ENCODE data around the gene PDCD5. TPM values are rescaled to one million over a fixed set of nuclear protein-coding genes. Genes with fewer than 3 reads are reported as not detected.
A peak's percentile ranks its signal among the peaks of the same experiment; 100 is the strongest.
"Not testable (repeated sequence)": the region's sequence is repeated elsewhere in the genome, so short reads cannot be mapped to it uniquely, and the experiment has no call there.

Gene PDCD5
- total and polyA plus RNA-seq, 2 donors (not counting 3 experiments of a cell fraction or from before 2014, with no cell fraction given): 51.7 to 154 TPM

- POLR2A ChIA-PET: interaction anchor here (0.7 kb wide), 1 partner anchor 309 kb away, joined by 5 read pairs; no protein-coding TSS in a partner anchor
Measured at GRCh38 chr19:32570081-32570785, 10.8 kb upstream of the PDCD5 start.

GRCh38 chr19:32571471-32572075 is 9.4 kb upstream of the PDCD5 start:
- H3K9ac ChIP-seq (replicated peaks; ENCODE audit: extremely low read depth, insufficient read depth, low read length); dilution Hi-C loops (cut with MboI; ENCODE audit: extremely low pct_ligation_motif_present, low sequenced_read_pairs); H3K79me2 ChIP-seq (ENCODE audit: control insufficient read depth, insufficient read depth, low read length); BruUV-seq (replicated peaks); H3K4me1 ChIP-seq (ENCODE audit: control insufficient read depth, extremely low read depth, insufficient read depth, low read length); H3K4me3 ChIP-seq (replicated peaks in 1 of 3; ENCODE audit: insufficient read depth in 1 of 3, low read depth in 1 of 3, low read length in 3 of 3); H3K9me3 ChIP-seq (replicated peaks; ENCODE audit: control insufficient read depth, insufficient read depth, low read length); H3K9me1 ChIP-seq (replicated peaks; ENCODE audit: control insufficient read depth, extremely low read depth, insufficient read depth, low read length); POLR2A ChIA-PET; H3K36me3 ChIP-seq (ENCODE audit: control insufficient read depth in 2 of 2, extremely low read depth in 1 of 2, insufficient read depth in 2 of 2, low read length in 2 of 2); H4K20me1 ChIP-seq (replicated peaks; ENCODE audit: control insufficient read depth, extremely low read depth, insufficient read depth, low read length); H3K4me2 ChIP-seq (ENCODE audit: insufficient read depth, low read length); H3K27me3 ChIP-seq (ENCODE audit: control insufficient read depth in 2 of 2, insufficient read depth in 2 of 2, low read length in 2 of 2); DNase-seq (ENCODE audit: low read depth, low spot score); FAIRE-seq; H2AFZ ChIP-seq (ENCODE audit: low read depth, low read length); H3K27ac ChIP-seq (ENCODE audit: insufficient read depth, low read depth, low read length): not testable (repeated sequence)
- CTCF ChIA-PET: interaction anchor here (0.7 to 4.1 kb wide), 4 partner anchors 232 to 1905 kb away, joined by 3 to 39 read pairs (median 16); no protein-coding TSS in a partner anchor
- intact Hi-C loops (cut with micrococcal nuclease): loop anchor here (2.0 to 10.0 kb wide), 5 partner anchors 107 to 1904 kb away; partner anchors contain the start of gene TSHZ3

More at GRCh38 chr19:32570081-32570785, 10.8 kb upstream of the PDCD5 start:
- no peaks in the 10 kb centered on the region for H3K79me2 ChIP-seq (ENCODE audit: control insufficient read depth, insufficient read depth, low read length)
- CTCF ChIA-PET: interaction anchor here (0.6 to 4.1 kb wide), 14 partner anchors 45 to 1903 kb away, joined by 3 to 39 read pairs (median 6); no protein-coding TSS in a partner anchor
- peak; percentile 37 for DNase-seq (ENCODE audit: low read depth, low spot score)
- H3K9me3 ChIP-seq (replicated peaks; ENCODE audit: control insufficient read depth, insufficient read depth, low read length): no peaks in the 10 kb centered on the region
- no peak overlapping the region for H2AFZ ChIP-seq (ENCODE audit: low read depth, low read length)
- H3K27ac ChIP-seq (ENCODE audit: insufficient read depth, low read depth, low read length): no peak overlapping the region
- dilution Hi-C loops (cut with MboI; ENCODE audit: extremely low pct_ligation_motif_present, low sequenced_read_pairs): no loop called here
- BruUV-seq (replicated peaks): no TSS peak
- no peak overlapping the region for H3K9ac ChIP-seq (replicated peaks; ENCODE audit: extremely low read depth, insufficient read depth, low read length)
- no peaks in the 10 kb centered on the region for H3K9me1 ChIP-seq (replicated peaks; ENCODE audit: control insufficient read depth, extremely low read depth, insufficient read depth, low read length)
- no peaks in the 10 kb centered on the region for H3K27me3 ChIP-seq (ENCODE audit: control insufficient read depth in 2 of 2, insufficient read depth in 2 of 2, low read length in 2 of 2)
- no peaks in the 10 kb centered on the region for H3K4me1 ChIP-seq (ENCODE audit: control insufficient read depth, extremely low read depth, insufficient read depth, low read length)
- H4K20me1 ChIP-seq (replicated peaks; ENCODE audit: control insufficient read depth, extremely low read depth, insufficient read depth, low read length): no peaks in the 10 kb centered on the region
- intact Hi-C loops (cut with micrococcal nuclease): loop anchor here (1.0 to 10.0 kb wide), 8 partner anchors 105 to 1903 kb away; partner anchors contain the start of gene TSHZ3
- peak; percentile 74 for FAIRE-seq
- no peaks in the 10 kb centered on the region for H3K36me3 ChIP-seq (ENCODE audit: control insufficient read depth in 2 of 2, extremely low read depth in 1 of 2, insufficient read depth in 2 of 2, low read length in 2 of 2)
- no peak for TF ChIP-seq MYC (IDR thresholded peaks at IDR 0.05; ENCODE audit: low read depth, low read length)
- TF ChIP-seq, protein P1, sequence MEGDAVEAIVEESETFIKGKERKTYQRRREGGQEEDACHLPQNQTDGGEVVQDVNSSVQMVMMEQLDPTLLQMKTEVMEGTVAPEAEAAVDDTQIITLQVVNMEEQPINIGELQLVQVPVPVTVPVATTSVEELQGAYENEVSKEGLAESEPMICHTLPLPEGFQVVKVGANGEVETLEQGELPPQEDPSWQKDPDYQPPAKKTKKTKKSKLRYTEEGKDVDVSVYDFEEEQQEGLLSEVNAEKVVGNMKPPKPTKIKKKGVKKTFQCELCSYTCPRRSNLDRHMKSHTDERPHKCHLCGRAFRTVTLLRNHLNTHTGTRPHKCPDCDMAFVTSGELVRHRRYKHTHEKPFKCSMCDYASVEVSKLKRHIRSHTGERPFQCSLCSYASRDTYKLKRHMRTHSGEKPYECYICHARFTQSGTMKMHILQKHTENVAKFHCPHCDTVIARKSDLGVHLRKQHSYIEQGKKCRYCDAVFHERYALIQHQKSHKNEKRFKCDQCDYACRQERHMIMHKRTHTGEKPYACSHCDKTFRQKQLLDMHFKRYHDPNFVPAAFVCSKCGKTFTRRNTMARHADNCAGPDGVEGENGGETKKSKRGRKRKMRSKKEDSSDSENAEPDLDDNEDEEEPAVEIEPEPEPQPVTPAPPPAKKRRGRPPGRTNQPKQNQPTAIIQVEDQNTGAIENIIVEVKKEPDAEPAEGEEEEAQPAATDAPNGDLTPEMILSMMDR (IDR thresholded peaks at IDR 0.05; ENCODE audit: extremely low read depth in 1 of 2, insufficient read depth in 1 of 2, low read depth in 1 of 2, low read length in 2 of 2): peak; percentile 44 to 63
- H3K4me2 ChIP-seq (ENCODE audit: insufficient read depth, low read length): no peak overlapping the region
- H3K4me3 ChIP-seq (replicated peaks in 1 of 3; ENCODE audit: insufficient read depth in 1 of 3, low read depth in 1 of 3, low read length in 3 of 3): no peak overlapping the region

- H3K4me1 ChIP-seq (ENCODE audit: control insufficient read depth, extremely low read depth, insufficient read depth, low read length); H3K27ac ChIP-seq (ENCODE audit: insufficient read depth, low read depth, low read length); H3K27me3 ChIP-seq (ENCODE audit: control insufficient read depth in 2 of 2, insufficient read depth in 2 of 2, low read length in 2 of 2); H4K20me1 ChIP-seq (replicated peaks; ENCODE audit: control insufficient read depth, extremely low read depth, insufficient read depth, low read length); BruUV-seq (replicated peaks); H3K9me1 ChIP-seq (replicated peaks; ENCODE audit: control insufficient read depth, extremely low read depth, insufficient read depth, low read length); H3K36me3 ChIP-seq (ENCODE audit: control insufficient read depth in 2 of 2, extremely low read depth in 1 of 2, insufficient read depth in 2 of 2, low read length in 2 of 2); POLR2A ChIA-PET; H3K9me3 ChIP-seq (replicated peaks; ENCODE audit: control insufficient read depth, insufficient read depth, low read length); dilution Hi-C loops (cut with MboI; ENCODE audit: extremely low pct_ligation_motif_present, low sequenced_read_pairs); FAIRE-seq; H3K4me2 ChIP-seq (ENCODE audit: insufficient read depth, low read length); H3K79me2 ChIP-seq (ENCODE audit: control insufficient read depth, insufficient read depth, low read length); H3K4me3 ChIP-seq (replicated peaks in 1 of 3; ENCODE audit: insufficient read depth in 1 of 3, low read depth in 1 of 3, low read length in 3 of 3); H2AFZ ChIP-seq (ENCODE audit: low read depth, low read length); H3K9ac ChIP-seq (replicated peaks; ENCODE audit: extremely low read depth, insufficient read depth, low read length); DNase-seq (ENCODE audit: low read depth, low spot score): not testable (repeated sequence)
- CTCF ChIA-PET: interaction anchor here (0.7 to 4.1 kb wide), 4 partner anchors 233 to 1903 kb away, joined by 3 to 39 read pairs (median 8); no protein-coding TSS in a partner anchor
- intact Hi-C loops (cut with micrococcal nuclease): loop anchor here (5.0 to 10.0 kb wide), 3 partner anchors 108 to 1906 kb away; partner anchors contain the start of gene TSHZ3
Measured at GRCh38 chr19:32572700-32573491, 8.1 kb upstream of the PDCD5 start.
